Measurements from ENCODE around the gene USP24.

USP24 gene

GRCh38 chr1:55215194-55216021 is at the start of gene USP24:
Gene USP24 (minus strand): TSS chr1:55215364. CDS start chr1:55215113, 251 bp downstream.
- peak; percentile 89 for DNase-seq (ENCODE audit: low spot score)

GRCh38 chr1:55262822-55263221 is 47.7 kb upstream of the USP24 start:
- DNase-seq (ENCODE audit: low spot score), result no peak

GRCh38 chr1:55259911-55260609 is 44.9 kb upstream of the USP24 start:
- DNase-seq (ENCODE audit: low spot score), result no peak

- DNase-seq (ENCODE audit: low spot score), result no peak
Observed at GRCh38 chr1:55257958-55258357, 42.8 kb upstream of the USP24 start.

- DNase-seq (ENCODE audit: low spot score), result no peak
Observed at GRCh38 chr1:55255901-55256300, 40.7 kb upstream of the USP24 start.

- DNase-seq (ENCODE audit: low spot score), result no peak
Observed at GRCh38 chr1:55252942-55253589, 37.9 kb upstream of the USP24 start.

- DNase-seq (ENCODE audit: low spot score), result no peak
Observed at GRCh38 chr1:55250399-55251075, 35.4 kb upstream of the USP24 start.

- no peak for DNase-seq (ENCODE audit: low spot score)
Observed at GRCh38 chr1:55249646-55250398, 34.7 kb upstream of the USP24 start.

- DNase-seq (ENCODE audit: low spot score), result no peak
Observed at GRCh38 chr1:55246896-55247295, 31.7 kb upstream of the USP24 start.

GRCh38 chr1:55246331-55246730 is 31.2 kb upstream of the USP24 start:
- DNase-seq (ENCODE audit: low spot score), result no peak

- DNase-seq (ENCODE audit: low spot score), result no peak
Observed at GRCh38 chr1:55245781-55246180, 30.6 kb upstream of the USP24 start.

GRCh38 chr1:55244476-55245099 is 29.4 kb upstream of the USP24 start:
- DNase-seq (ENCODE audit: low spot score), result no peak

- no peak for DNase-seq (ENCODE audit: low spot score)
Observed at GRCh38 chr1:55243655-55244054, 28.5 kb upstream of the USP24 start.

- DNase-seq (ENCODE audit: low spot score), result no peak
Observed at GRCh38 chr1:55239548-55239947, 24.4 kb upstream of the USP24 start.

GRCh38 chr1:55235722-55236121 is 20.6 kb upstream of the USP24 start:
- no peak for DNase-seq (ENCODE audit: low spot score)

GRCh38 chr1:55234016-55234415 is 18.9 kb upstream of the USP24 start:
- no peak for DNase-seq (ENCODE audit: low spot score)

GRCh38 chr1:55233145-55233777 is 18.1 kb upstream of the USP24 start:
- DNase-seq (ENCODE audit: low spot score), result no peak

GRCh38 chr1:55232448-55233144 is 17.4 kb upstream of the USP24 start:
- DNase-seq (ENCODE audit: low spot score), result no peak

- DNase-seq (ENCODE audit: low spot score), result no peak
Observed at GRCh38 chr1:55231745-55232144, 16.6 kb upstream of the USP24 start.

GRCh38 chr1:55230659-55231058 is 15.5 kb upstream of the USP24 start:
- no peak for DNase-seq (ENCODE audit: low spot score)
